Inflammatory macrophage (primary cell): Measurements from ENCODE around the gene PTTG2.
"Not testable (repeated sequence)": the region's sequence is repeated elsewhere in the genome, so short reads cannot be mapped to it uniquely, and the experiment has no call there.

Experiments
- DNase-seq, 2 donors: peaks; one replicate each; pipeline ENCODE4 v3.0.0-alpha.2; 2020 to 2022

Gene PTTG2

DNA sequence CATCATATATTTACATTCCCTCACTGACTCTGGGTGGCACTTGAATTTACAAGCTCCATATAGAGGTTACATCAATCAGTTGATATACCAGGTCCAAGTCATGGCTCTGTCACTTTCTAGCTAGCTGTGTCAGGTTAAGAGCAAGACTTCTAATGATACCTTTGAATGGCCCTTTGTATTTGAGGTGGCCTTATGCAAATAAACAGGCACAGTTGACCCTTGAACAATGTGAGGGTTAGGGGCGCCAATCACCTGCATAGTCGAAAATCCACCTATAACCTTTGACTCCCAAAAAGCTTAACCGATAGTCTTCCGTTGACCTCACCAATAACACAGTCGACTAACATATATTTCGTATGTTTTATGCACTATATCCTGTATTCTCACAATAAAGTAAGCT is 1.3 kb upstream of the PTTG2 start:
- DNase-seq: no peak

- DNase-seq: no peak
Observed at GRCh38 chr4:37960679-37961450, 667 bp downstream of the PTTG2 start.

DNA sequence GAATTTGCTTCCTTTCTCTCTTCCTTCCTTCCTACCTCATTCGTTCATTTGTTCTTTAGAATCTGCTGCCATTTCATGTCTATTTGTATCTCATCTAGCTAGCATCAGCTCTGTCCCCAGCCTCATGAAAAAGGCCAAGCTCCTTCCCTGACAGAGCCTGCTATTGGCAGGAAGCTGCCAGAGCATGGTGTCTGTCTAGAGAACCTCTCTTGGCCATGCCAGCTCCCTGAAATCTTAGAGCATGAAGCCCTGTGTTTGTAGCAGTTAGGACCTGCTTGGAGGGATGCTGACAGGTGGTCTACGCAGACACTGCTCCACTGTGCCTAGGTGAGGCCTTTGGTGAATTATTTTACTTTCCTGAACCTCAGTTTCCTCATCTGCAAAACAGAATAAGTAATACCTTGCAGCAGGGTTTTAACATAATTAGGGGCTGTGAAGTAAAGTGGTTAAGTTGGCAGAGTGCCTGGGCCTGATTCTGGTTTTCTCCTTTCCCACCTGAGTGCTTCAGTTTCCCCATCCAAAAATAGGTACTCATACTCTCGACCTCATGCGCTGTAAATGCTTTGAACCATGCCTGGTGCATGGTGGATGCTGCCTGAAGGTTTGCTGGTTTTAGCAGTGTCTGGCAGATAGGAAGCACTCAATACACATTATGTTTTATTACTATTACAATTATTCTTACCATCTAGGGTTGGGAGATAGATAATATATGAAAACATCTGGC is 4.7 kb downstream of the PTTG2 start:
- DNase-seq: no peak

GRCh38 chr4:37966044-37966443 is 5.8 kb downstream of the PTTG2 start:
- DNase-seq: no peak

GRCh38 chr4:37967736-37968135 is 7.5 kb downstream of the PTTG2 start:
- no peak for DNase-seq

DNA sequence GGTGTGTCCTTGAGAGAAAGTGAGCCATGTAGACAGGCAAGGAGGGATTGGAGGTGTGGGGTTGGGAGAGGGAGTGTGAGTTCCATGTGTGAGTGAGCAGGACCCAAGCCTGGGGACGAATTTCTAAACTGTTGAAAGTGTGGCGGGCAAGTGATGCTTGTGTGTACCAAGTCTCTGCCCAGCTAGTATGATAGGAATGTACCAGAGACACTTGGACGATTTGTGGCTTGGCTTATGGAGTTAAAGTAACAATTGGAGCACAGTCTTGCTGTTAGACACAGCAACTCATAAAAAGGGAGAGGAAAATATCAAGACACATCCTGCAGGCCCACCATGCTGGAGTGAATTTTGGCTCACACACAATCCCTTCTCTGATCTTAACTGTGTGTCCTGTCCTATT is 8.5 kb downstream of the PTTG2 start:
- DNase-seq: no peak

GRCh38 chr4:37970702-37971101 is 10.5 kb downstream of the PTTG2 start:
- DNase-seq: peak; percentile 90

DNA sequence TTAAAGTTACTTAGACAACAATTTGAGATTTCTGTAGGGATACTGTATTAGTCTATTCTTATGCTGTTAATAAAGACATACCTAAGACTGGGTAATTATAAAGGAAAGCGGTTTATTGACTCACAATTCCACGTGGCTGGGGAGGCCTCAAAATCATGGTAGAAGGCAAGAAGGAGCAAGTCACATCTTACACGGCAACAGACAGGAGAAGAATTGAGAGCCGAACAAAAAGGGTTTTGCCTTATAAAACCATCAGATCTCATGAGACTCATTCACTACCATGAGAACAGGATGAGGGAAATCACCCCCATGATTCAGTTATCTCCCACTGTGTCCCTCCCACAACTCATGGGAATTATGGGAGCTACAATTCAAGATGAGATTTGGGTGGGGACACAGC is 11.0 kb downstream of the PTTG2 start:
- no peak for DNase-seq

DNA sequence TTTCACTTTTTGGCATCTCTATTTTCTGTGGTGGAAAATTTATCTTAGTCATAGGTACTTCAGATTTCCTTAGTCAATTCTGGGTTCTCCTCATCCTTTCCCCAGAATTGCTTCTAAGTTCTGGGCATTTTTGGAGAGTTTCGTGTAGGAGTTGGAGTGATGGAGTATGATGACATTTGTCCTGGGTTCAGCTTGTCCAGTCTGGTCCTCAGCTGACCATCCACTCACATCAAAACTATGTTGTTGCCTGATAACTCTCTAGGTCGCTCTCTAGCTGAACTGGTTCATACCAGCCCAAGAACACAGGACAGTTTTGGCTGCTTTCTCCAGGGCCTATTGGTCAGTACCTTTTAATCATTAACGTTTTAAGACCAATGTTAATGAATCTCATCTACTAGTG is 13.2 kb downstream of the PTTG2 start:
- DNase-seq: no peak

DNA sequence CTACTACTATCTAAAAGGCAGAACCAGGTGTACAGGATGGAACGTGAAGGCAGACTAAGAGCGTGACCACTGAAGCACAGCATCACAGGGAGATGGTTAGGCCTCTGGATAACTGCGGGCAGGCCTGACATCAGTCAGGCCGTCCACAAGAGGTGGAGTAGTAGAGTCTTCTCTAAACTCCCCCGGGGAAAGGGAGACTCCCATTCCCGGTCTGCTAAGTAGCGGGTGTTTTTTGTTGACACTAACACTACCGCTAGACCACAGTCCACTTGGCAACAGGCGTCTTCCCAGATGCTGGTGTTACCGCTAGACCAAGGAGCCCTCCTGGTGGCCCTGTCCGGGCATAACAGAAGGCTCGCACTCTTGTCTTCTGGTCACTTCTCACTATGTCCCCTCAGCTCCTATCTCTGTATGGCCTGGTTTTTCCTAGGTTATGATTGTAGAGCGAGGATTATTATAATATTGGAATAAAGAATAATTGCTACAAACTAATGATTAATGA is 15.2 kb downstream of the PTTG2 start:
- DNase-seq: not testable (repeated sequence)

- DNase-seq: peak; percentile 42
Observed at GRCh38 chr4:37976507-37976906, 16.3 kb downstream of the PTTG2 start.

- DNase-seq: peak; percentile 79 to 82
Observed at GRCh38 chr4:37976991-37977470, 16.8 kb downstream of the PTTG2 start.

- DNase-seq: peak; percentile 78 to 87
Observed at GRCh38 chr4:37977471-37978247, 17.5 kb downstream of the PTTG2 start.

- DNase-seq: peak; percentile 39 to 50
Observed at GRCh38 chr4:37978248-37978924, 18.2 kb downstream of the PTTG2 start.

- no peak for DNase-seq
Observed at GRCh38 chr4:37980246-37980645, 20.0 kb downstream of the PTTG2 start.

DNA sequence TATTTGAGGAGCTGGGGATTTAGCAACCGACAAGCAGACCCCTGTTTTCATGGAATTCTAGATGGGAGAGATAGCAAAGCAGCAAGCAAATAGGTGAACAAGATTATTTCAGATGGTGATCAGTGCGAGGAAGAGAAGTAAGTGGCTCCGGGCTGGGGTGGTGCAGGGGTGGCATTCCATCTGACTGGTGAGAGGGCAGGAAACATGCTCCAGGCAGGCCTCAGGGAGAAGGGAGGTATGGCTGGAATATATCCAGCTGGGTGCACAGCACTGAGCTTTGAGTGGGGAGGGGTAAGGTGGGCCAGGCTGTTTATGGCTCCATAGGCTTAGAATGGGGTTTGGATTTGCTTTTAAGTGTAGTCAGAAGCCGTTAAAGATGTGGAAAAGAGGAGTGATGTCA is 21.2 kb downstream of the PTTG2 start:
- DNase-seq: no peak

GRCh38 chr4:37981844-37982720 is 21.9 kb downstream of the PTTG2 start:
- no peak for DNase-seq

- no peak for DNase-seq
Observed at GRCh38 chr4:37982736-37983135, 22.5 kb downstream of the PTTG2 start.

DNA sequence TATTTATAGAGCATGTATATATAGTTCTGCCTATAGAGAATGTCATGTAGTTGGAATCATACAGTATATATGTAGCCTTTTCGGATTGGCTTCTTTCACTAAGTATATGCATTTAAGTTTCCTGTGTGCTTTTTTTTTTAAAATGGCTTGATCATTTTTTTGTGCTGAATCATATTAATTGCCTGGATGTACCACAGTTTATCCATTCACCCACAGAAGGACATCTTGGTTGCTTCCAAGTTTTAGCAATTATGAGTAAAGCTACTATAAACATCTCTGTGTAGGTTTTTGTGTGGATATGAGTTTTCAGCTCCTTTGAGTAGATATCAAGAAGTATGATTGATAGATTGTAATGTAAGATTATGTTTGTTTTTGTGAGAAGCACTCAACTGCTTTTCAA is 23.8 kb downstream of the PTTG2 start:
- DNase-seq: no peak

- DNase-seq: no peak
Observed at GRCh38 chr4:37985730-37986275, 25.6 kb downstream of the PTTG2 start.

DNA sequence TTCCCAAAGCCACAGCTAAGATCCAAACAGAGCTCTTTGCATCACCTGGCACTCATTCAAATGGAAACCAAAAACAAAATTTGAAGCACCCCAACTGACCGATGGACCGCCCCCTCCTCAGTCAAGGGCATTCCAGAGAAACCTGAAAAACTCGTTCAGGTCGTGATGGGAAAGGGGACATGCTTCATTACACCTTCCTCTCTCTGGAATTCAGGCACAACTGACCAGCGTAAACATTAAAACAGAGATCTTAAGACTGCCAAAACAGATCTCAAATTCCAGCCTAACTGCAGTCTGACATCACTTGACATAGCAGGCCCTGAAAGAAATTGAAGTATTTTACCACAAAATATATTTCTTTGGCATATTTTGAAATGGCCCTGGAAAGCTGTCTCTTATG is 28.5 kb downstream of the PTTG2 start:
- no peak for DNase-seq
